ENCODE data around the gene TIMM22. TPM values are rescaled to one million over a fixed set of nuclear protein-coding genes. Genes with fewer than 3 reads are reported as not detected.
A peak's percentile ranks its signal among the peaks of the same experiment; 100 is the strongest.

TIMM22 gene
- total and polyA plus RNA-seq, 12 donors: 7.8 to 49.0 (median 15.2) TPM

- intact Hi-C loops (cut with DNase I): no loop called here
- TF ChIP-seq, protein P1, sequence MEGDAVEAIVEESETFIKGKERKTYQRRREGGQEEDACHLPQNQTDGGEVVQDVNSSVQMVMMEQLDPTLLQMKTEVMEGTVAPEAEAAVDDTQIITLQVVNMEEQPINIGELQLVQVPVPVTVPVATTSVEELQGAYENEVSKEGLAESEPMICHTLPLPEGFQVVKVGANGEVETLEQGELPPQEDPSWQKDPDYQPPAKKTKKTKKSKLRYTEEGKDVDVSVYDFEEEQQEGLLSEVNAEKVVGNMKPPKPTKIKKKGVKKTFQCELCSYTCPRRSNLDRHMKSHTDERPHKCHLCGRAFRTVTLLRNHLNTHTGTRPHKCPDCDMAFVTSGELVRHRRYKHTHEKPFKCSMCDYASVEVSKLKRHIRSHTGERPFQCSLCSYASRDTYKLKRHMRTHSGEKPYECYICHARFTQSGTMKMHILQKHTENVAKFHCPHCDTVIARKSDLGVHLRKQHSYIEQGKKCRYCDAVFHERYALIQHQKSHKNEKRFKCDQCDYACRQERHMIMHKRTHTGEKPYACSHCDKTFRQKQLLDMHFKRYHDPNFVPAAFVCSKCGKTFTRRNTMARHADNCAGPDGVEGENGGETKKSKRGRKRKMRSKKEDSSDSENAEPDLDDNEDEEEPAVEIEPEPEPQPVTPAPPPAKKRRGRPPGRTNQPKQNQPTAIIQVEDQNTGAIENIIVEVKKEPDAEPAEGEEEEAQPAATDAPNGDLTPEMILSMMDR (IDR thresholded peaks at IDR 0.05): no peak
- TF ChIP-seq POLR2A (IDR thresholded peaks at IDR 0.05): no peak
- H3K36me3 ChIP-seq (replicated peaks in 1 of 2): no peaks in the 10 kb centered on the region
- H3K27me3 ChIP-seq: no peaks in the 10 kb centered on the region
- H3K9me3 ChIP-seq (replicated peaks in 1 of 3): no peaks in the 10 kb centered on the region
- H3K4me1 ChIP-seq (replicated peaks in 1 of 2): peaks cover 0 to 1% of the 10 kb centered on the region in 2 donors
- DNase-seq: no peak
- H3K27ac ChIP-seq: no peak overlapping the region
- 68 to 82% (median 70%) methylated on average over 5 to 8 of the region's 8 CpGs for WGBS, 4 donors
- no peak overlapping the region for H3K4me3 ChIP-seq
Observed at GRCh38 chr17:956905-957304, 40.0 kb upstream of the TIMM22 start.

- 69 to 82% (median 79%) methylated on average over 20 of the region's 20 CpGs for WGBS, 4 donors
- intact Hi-C loops (cut with DNase I): no loop called here
- DNase-seq: peak in 1 of 7 donors; percentile 43
Observed at GRCh38 chr17:957856-958421, 39.0 kb upstream of the TIMM22 start.

GRCh38 chr17:958712-959451, 38.0 kb upstream of the TIMM22 start:
- Histone ChIP-seq H3K27me3 (no peaks in the 10 kb centered on the region), H3K9me3 (replicated peaks in 1 of 3) (no peaks in the 10 kb centered on the region), H3K27ac (no peak overlapping the region), H3K4me3 (no peak overlapping the region), H3K36me3 (replicated peaks in 1 of 2) (no peaks in the 10 kb centered on the region), H3K4me1 (replicated peaks in 1 of 2) (no peaks in the 10 kb centered on the region)
- peak in 2 of 7 donors; percentile 23 to 42 for DNase-seq
- TF ChIP-seq POLR2A (IDR thresholded peaks at IDR 0.05): no peak
- TF ChIP-seq, protein P1 (IDR thresholded peaks at IDR 0.05): no peak
- intact Hi-C loops (cut with DNase I): no loop called here
- 87 to 93% (median 90%) methylated on average over 28 to 31 of the region's 31 CpGs for WGBS, 4 donors

More at GRCh38 chr17:957856-958421, 39.0 kb upstream of the TIMM22 start:
- H3K36me3 ChIP-seq (replicated peaks in 1 of 2): no peaks in the 10 kb centered on the region
- no peak for TF ChIP-seq POLR2A (IDR thresholded peaks at IDR 0.05)
- TF ChIP-seq, protein P1 (IDR thresholded peaks at IDR 0.05): no peak
- no peaks in the 10 kb centered on the region for H3K4me1 ChIP-seq (replicated peaks in 1 of 2)
- H3K9me3 ChIP-seq (replicated peaks in 1 of 3): no peaks in the 10 kb centered on the region
- no peak overlapping the region for H3K4me3 ChIP-seq
- no peaks in the 10 kb centered on the region for H3K27me3 ChIP-seq
- H3K27ac ChIP-seq: no peak overlapping the region

DNA sequence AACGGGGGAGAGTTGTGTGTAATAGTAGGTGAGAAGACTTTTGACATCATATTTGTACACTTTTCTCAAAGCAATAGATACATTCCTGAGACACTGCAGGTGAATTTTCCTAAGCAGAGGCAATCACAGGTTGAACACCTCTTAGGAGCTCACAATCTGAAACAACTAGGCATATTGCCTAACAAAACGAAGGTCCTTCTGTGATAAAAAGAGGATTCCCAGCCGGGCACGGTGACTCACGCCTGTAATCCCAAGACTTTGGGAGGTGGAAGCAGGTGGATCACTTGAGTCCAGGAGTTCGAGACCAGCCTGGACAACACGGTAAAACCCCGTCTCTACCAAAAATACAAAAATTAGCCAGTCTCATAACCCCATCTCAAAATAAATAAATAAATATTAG, 34.8 kb upstream of the TIMM22 start:
- DNase-seq: peak in 1 of 7 donors; percentile 37
- Histone ChIP-seq H3K9me3 (replicated peaks in 1 of 3) (no peaks in the 10 kb centered on the region), H3K4me1 (replicated peaks in 1 of 2) (no peaks in the 10 kb centered on the region), H3K4me3 (no peak overlapping the region), H3K27ac (no peak overlapping the region), H3K27me3 (no peaks in the 10 kb centered on the region), H3K36me3 (replicated peaks in 1 of 2) (no peaks in the 10 kb centered on the region)
- WGBS, 4 donors: 66 to 78% (median 70%) methylated on average over 8 of the region's 8 CpGs
- intact Hi-C loops (cut with DNase I): no loop called here
- no peak for TF ChIP-seq POLR2A (IDR thresholded peaks at IDR 0.05)
- TF ChIP-seq, protein P1 (IDR thresholded peaks at IDR 0.05): no peak

Measured in adrenal gland (tissue), 12 donors.